ENCODE measurements around the gene UTP18. TPM values are rescaled to one million over a fixed set of nuclear protein-coding genes. Genes with fewer than 3 reads are reported as not detected.
"Not testable (repeated sequence)": the region's sequence is repeated elsewhere in the genome, so short reads cannot be mapped to it uniquely, and the experiment has no call there.

Gene UTP18
- 10 to 100 TPM; 32.3 to 50.8 TPM for total RNA-seq

- DNase-seq (ENCODE audit: low spot score) (peak; percentile 97), ATAC-seq (peak; percentile 95 to 96)
- peak within 1 kb of the TSS; percentile 93 for H3K27ac Mint-ChIP-seq
- H3K36me3 Mint-ChIP-seq: peaks cover 16% of the 10 kb centered on the region
- H3K4me1 Mint-ChIP-seq (ENCODE audit: low read depth in 2 of 2): peaks cover 28 to 59% of the 10 kb centered on the region in 2 donors
- peak within 1 kb of the TSS; percentile 89 for H3K4me3 Mint-ChIP-seq
- no peaks in the 10 kb centered on the region for H3K27me3 Mint-ChIP-seq
- no peaks in the 10 kb centered on the region for H3K9me3 Mint-ChIP-seq
Observed at GRCh38 chr17:51260237-51261023, at the start of gene UTP18. UTP18 (plus strand) TSS chr17:51260546; CDS start chr17:51260585, 39 bp downstream.

DNA sequence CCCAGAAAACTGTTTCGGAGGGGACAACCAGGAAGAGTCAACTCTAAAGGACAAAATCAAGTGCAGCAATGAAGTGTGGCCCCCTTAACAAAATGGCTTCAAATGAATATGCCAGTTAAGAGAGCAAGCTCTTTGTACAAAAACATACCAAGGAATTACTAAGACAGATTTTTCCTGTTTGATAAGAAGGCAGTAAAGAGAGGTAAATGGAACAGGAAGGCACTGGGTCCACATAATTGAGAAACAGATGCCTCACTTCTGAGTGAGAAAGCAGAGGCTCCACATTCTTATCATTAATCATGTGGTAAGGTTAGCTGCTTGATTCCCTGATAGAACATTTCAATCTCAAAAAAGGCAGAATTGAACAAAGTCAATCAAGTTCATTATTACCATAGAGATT is 45.4 kb upstream of the UTP18 start:
- Mint-ChIP-seq H3K4me1 (ENCODE audit: low read depth in 2 of 2) (no peaks in the 10 kb centered on the region), H3K9me3 (no peaks in the 10 kb centered on the region), H3K4me3 (no peak overlapping the region), H3K36me3 (peaks cover 10% of the 10 kb centered on the region), H3K27me3 (no peaks in the 10 kb centered on the region), H3K27ac (no peak overlapping the region)
- ATAC-seq: no peak
- DNase-seq (ENCODE audit: low spot score): no peak

DNA sequence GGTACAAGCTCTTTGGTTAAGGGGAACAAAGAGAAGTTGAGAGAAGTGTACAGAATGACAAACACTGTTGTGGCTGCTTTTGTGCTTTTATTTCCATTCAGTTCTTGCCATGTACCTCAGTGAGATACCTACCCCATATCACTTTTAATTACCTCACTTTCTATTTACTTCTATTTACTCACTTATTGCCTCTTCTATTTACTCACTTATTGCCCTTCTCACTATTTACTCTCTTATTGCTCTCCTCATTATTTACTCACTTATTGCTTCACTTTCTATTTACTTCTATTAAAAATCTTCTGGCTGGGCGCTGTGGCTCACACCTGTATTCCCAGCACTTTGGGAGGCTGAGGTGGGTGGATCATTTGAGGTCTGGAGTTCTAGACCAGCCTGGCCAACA is 42.4 kb upstream of the UTP18 start:
- ATAC-seq (no peak), DNase-seq (ENCODE audit: low spot score) (no peak)
- H3K4me1 Mint-ChIP-seq (ENCODE audit: low read depth in 2 of 2): no peaks in the 10 kb centered on the region
- H3K27me3 Mint-ChIP-seq: no peaks in the 10 kb centered on the region
- peaks cover 16% of the 10 kb centered on the region for H3K36me3 Mint-ChIP-seq
- no peak overlapping the region for H3K4me3 Mint-ChIP-seq
- H3K27ac Mint-ChIP-seq: no peak overlapping the region
- H3K9me3 Mint-ChIP-seq: no peaks in the 10 kb centered on the region

- Mint-ChIP-seq H3K4me1 (ENCODE audit: low read depth in 2 of 2) (peaks cover 11 to 15% of the 10 kb centered on the region in 2 donors), H3K27me3 (no peaks in the 10 kb centered on the region), H3K27ac (no peak overlapping the region), H3K36me3 (peaks cover 13% of the 10 kb centered on the region), H3K9me3 (no peaks in the 10 kb centered on the region), H3K4me3 (no peak overlapping the region)
- DNase-seq (ENCODE audit: low spot score): no peak
- no peak for ATAC-seq
Observed at GRCh38 chr17:51221322-51221721, 39.0 kb upstream of the UTP18 start.

- peaks cover 6% of the 10 kb centered on the region for H3K36me3 Mint-ChIP-seq
- no peaks in the 10 kb centered on the region for H3K27me3 Mint-ChIP-seq
- H3K4me1 Mint-ChIP-seq (ENCODE audit: low read depth in 2 of 2): peaks cover 15 to 20% of the 10 kb centered on the region in 2 donors
- H3K9me3 Mint-ChIP-seq: no peaks in the 10 kb centered on the region
- peak overlapping the region; percentile 61 to 66 for H3K27ac Mint-ChIP-seq
- H3K4me3 Mint-ChIP-seq: no peak overlapping the region
- no peak for ATAC-seq
- DNase-seq (ENCODE audit: low spot score): no peak
Observed at GRCh38 chr17:51224402-51225262, 35.7 kb upstream of the UTP18 start.

- ATAC-seq; H3K36me3 Mint-ChIP-seq; H3K9me3 Mint-ChIP-seq; H3K27me3 Mint-ChIP-seq; H3K4me3 Mint-ChIP-seq; DNase-seq (ENCODE audit: low spot score): not testable (repeated sequence)
- Mint-ChIP-seq H3K27ac (peak overlapping the region; percentile 61 to 66), H3K4me1 (ENCODE audit: low read depth in 2 of 2) (peaks cover 21 to 25% of the 10 kb centered on the region in 2 donors)
Observed at GRCh38 chr17:51225523-51225922, 34.8 kb upstream of the UTP18 start.

GRCh38 chr17:51228161-51228560 is 32.2 kb upstream of the UTP18 start:
- Mint-ChIP-seq H3K27me3 (no peaks in the 10 kb centered on the region), H3K9me3 (no peaks in the 10 kb centered on the region), H3K36me3 (no peaks in the 10 kb centered on the region), H3K4me3 (no peak overlapping the region), H3K4me1 (ENCODE audit: low read depth in 2 of 2) (peaks cover 28 to 32% of the 10 kb centered on the region in 2 donors), H3K27ac (peak overlapping the region in 1 of 2 donors; percentile 73)
- DNase-seq (ENCODE audit: low spot score) (no peak), ATAC-seq (no peak)

GRCh38 chr17:51229889-51230288 is 30.5 kb upstream of the UTP18 start:
- no peak for DNase-seq (ENCODE audit: low spot score)
- Mint-ChIP-seq H3K4me3 (no peak overlapping the region), H3K27me3 (no peaks in the 10 kb centered on the region), H3K9me3 (no peaks in the 10 kb centered on the region), H3K4me1 (ENCODE audit: low read depth in 2 of 2) (peaks cover 24% of the 10 kb centered on the region in 2 donors), H3K36me3 (no peaks in the 10 kb centered on the region), H3K27ac (no peak overlapping the region)
- ATAC-seq: no peak

DNA sequence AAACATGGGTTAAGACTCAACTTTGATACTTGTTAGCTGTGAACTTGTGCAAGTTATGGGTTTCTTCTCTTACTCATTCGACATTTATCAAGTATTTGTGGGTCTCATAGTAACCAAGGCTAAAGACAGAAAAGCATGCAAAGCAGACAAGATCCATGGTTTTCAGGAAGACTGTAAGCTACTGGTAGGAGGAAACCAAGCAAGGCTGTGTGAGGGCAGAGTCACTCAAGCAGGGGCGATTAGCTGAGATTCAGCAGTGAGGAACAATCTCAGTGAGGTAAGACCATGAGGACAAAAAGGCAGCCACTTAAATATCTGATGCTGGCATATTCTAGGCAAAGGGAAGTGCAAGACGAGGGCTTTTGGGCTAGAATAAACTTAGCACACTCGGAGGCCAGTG is 30.0 kb upstream of the UTP18 start:
- H3K9me3 Mint-ChIP-seq: no peaks in the 10 kb centered on the region
- no peak for ATAC-seq
- peaks cover 20 to 22% of the 10 kb centered on the region in 2 donors for H3K4me1 Mint-ChIP-seq (ENCODE audit: low read depth in 2 of 2)
- no peaks in the 10 kb centered on the region for H3K27me3 Mint-ChIP-seq
- H3K27ac Mint-ChIP-seq: peak overlapping the region in 1 of 2 donors; percentile 5
- no peaks in the 10 kb centered on the region for H3K36me3 Mint-ChIP-seq
- no peak overlapping the region for H3K4me3 Mint-ChIP-seq
- DNase-seq (ENCODE audit: low spot score): no peak

- ATAC-seq (no peak), DNase-seq (ENCODE audit: low spot score) (no peak)
- Mint-ChIP-seq H3K36me3 (no peaks in the 10 kb centered on the region), H3K27me3 (no peaks in the 10 kb centered on the region), H3K4me1 (ENCODE audit: low read depth in 2 of 2) (peaks cover 20 to 22% of the 10 kb centered on the region in 2 donors), H3K9me3 (no peaks in the 10 kb centered on the region), H3K4me3 (no peak overlapping the region), H3K27ac (no peak overlapping the region)
Observed at GRCh38 chr17:51231999-51232398, 28.3 kb upstream of the UTP18 start.

GRCh38 chr17:51234162-51234561 is 26.2 kb upstream of the UTP18 start:
- no peak overlapping the region for H3K27ac Mint-ChIP-seq
- no peak for ATAC-seq

GRCh38 chr17:51238255-51238887 is 22.0 kb upstream of the UTP18 start:
- peaks cover 32 to 43% of the 10 kb centered on the region in 2 donors for H3K4me1 Mint-ChIP-seq (ENCODE audit: low read depth in 2 of 2)
- DNase-seq (ENCODE audit: low spot score): no peak
- ATAC-seq: no peak
- H3K4me3 Mint-ChIP-seq: peak overlapping the region; percentile 0
- no peaks in the 10 kb centered on the region for H3K36me3 Mint-ChIP-seq
- H3K27me3 Mint-ChIP-seq: no peaks in the 10 kb centered on the region
- H3K9me3 Mint-ChIP-seq: no peaks in the 10 kb centered on the region
- H3K27ac Mint-ChIP-seq: peak overlapping the region in 1 of 2 donors; percentile 7

More at GRCh38 chr17:51234162-51234561, 26.2 kb upstream of the UTP18 start:
- no peak for DNase-seq (ENCODE audit: low spot score)
- H3K4me3 Mint-ChIP-seq: no peak overlapping the region
- no peaks in the 10 kb centered on the region for H3K9me3 Mint-ChIP-seq
- no peaks in the 10 kb centered on the region for H3K36me3 Mint-ChIP-seq
- no peaks in the 10 kb centered on the region for H3K27me3 Mint-ChIP-seq
- H3K4me1 Mint-ChIP-seq (ENCODE audit: low read depth in 2 of 2): peaks cover 24 to 33% of the 10 kb centered on the region in 2 donors

GRCh38 chr17:51240275-51240674 is 20.1 kb upstream of the UTP18 start:
- Mint-ChIP-seq H3K27ac (no peak overlapping the region), H3K4me1 (ENCODE audit: low read depth in 2 of 2) (peaks cover 40 to 45% of the 10 kb centered on the region in 2 donors), H3K9me3 (no peaks in the 10 kb centered on the region), H3K27me3 (no peaks in the 10 kb centered on the region), H3K4me3 (no peak overlapping the region), H3K36me3 (no peaks in the 10 kb centered on the region)
- no peak for ATAC-seq
- DNase-seq (ENCODE audit: low spot score): no peak

Data from natural killer cell treated with Interleukin-12 subunit alpha and Interleukin-12 subunit beta and Interleukin-15 and Interleukin-18, amount 100 ng/mL, for 72 hours (primary cell).